ENCODE results near the gene ASIC2.

- no peak for TF ChIP-seq POLR2A (IDR thresholded peaks at IDR 0.05)
- no peak for TF ChIP-seq CTCF (IDR thresholded peaks at IDR 0.05)
Observed at GRCh38 chr17:33012522-33013033, 280.5 kb downstream of the ASIC2 start.

All from vagina (tissue), 2 donors.